ENCODE measurements around the gene CDC42BPG. TPM values are rescaled to one million over a fixed set of nuclear protein-coding genes. Genes with fewer than 3 reads are reported as not detected.

The CDC42BPG gene, protein sequence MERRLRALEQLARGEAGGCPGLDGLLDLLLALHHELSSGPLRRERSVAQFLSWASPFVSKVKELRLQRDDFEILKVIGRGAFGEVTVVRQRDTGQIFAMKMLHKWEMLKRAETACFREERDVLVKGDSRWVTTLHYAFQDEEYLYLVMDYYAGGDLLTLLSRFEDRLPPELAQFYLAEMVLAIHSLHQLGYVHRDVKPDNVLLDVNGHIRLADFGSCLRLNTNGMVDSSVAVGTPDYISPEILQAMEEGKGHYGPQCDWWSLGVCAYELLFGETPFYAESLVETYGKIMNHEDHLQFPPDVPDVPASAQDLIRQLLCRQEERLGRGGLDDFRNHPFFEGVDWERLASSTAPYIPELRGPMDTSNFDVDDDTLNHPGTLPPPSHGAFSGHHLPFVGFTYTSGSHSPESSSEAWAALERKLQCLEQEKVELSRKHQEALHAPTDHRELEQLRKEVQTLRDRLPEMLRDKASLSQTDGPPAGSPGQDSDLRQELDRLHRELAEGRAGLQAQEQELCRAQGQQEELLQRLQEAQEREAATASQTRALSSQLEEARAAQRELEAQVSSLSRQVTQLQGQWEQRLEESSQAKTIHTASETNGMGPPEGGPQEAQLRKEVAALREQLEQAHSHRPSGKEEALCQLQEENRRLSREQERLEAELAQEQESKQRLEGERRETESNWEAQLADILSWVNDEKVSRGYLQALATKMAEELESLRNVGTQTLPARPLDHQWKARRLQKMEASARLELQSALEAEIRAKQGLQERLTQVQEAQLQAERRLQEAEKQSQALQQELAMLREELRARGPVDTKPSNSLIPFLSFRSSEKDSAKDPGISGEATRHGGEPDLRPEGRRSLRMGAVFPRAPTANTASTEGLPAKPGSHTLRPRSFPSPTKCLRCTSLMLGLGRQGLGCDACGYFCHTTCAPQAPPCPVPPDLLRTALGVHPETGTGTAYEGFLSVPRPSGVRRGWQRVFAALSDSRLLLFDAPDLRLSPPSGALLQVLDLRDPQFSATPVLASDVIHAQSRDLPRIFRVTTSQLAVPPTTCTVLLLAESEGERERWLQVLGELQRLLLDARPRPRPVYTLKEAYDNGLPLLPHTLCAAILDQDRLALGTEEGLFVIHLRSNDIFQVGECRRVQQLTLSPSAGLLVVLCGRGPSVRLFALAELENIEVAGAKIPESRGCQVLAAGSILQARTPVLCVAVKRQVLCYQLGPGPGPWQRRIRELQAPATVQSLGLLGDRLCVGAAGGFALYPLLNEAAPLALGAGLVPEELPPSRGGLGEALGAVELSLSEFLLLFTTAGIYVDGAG (N-terminal part only)
- total RNA-seq (10 to 100 TPM in 5 of 6 donors, 1 to 10 TPM in 1; 9.7 to 16.8 (median 12.7) TPM), polyA plus RNA-seq (10 to 100 TPM; 11.6 to 23.8 TPM)

DNA sequence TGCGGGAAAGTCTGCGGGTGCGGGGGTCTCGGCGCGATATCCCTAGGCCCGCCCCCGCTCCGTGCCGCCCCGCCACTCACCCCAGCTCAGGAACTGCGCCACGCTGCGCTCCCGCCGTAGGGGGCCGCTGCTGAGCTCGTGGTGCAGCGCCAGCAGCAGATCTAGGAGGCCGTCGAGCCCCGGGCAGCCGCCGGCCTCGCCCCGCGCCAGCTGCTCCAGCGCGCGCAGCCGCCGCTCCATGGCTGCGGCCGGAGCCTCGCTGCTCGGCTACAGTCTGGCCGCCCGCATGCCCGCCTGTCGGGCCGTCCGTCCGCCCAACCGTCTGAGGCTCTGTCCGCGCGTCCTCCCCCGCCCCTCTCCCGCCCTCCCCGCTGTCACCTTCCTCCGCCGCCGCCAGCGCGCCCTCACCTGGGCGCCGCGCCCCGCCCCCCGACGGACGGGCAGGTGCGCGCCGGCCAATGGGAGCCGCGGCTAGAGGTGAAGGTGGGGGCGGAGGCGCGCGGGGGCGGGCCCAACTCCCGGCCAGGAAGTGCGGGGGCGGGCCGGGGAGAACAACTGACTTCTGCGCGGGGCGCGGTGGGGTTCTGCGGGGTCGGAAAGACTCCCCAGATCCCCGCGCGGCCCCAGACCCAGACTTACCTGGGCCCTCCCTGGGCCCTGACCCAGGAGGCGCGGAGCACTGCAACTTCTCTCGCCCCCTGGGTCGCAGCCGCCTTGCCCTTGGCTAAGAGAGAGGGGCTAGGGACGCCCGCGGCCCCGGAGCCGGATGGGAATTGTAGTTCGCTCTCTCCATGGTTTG, at the start of gene CDC42BPG:
TSS of gene CDC42BPG (minus strand) at position 324 of the 799 bp plus-strand sequence. CDS start at position 240, 84 bp downstream.
- Histone ChIP-seq H3K27ac (peak within 1 kb of the TSS; percentile 64 to 86 (median 78)), H3K9me3 (no peaks in the 10 kb centered on the region), H3K27me3 (no peaks in the 10 kb centered on the region), H3K4me1 (peaks cover 14 to 19% (median 16%) of the 10 kb centered on the region in 3 donors), H3K36me3 (peaks cover 0 to 5% (median 0%) of the 10 kb centered on the region in 3 donors), H3K4me3 (peak within 1 kb of the TSS; percentile 37 to 71 (median 54))
- intact Hi-C loops (cut with DNase I): loop anchor here in 1 of 3 donors (5.0 kb wide), 1 partner anchor 53 kb away; no protein-coding TSS in a partner anchor
- ATAC-seq: peak; percentile 74 to 86 (median 78)
- WGBS, 2 donors: 0 to 1% methylated on average over 80 to 96 of the region's 96 CpGs
- no peak for FAIRE-seq
- peak; percentile 85 to 95 (median 93) for DNase-seq
- TF ChIP-seq, protein P1, sequence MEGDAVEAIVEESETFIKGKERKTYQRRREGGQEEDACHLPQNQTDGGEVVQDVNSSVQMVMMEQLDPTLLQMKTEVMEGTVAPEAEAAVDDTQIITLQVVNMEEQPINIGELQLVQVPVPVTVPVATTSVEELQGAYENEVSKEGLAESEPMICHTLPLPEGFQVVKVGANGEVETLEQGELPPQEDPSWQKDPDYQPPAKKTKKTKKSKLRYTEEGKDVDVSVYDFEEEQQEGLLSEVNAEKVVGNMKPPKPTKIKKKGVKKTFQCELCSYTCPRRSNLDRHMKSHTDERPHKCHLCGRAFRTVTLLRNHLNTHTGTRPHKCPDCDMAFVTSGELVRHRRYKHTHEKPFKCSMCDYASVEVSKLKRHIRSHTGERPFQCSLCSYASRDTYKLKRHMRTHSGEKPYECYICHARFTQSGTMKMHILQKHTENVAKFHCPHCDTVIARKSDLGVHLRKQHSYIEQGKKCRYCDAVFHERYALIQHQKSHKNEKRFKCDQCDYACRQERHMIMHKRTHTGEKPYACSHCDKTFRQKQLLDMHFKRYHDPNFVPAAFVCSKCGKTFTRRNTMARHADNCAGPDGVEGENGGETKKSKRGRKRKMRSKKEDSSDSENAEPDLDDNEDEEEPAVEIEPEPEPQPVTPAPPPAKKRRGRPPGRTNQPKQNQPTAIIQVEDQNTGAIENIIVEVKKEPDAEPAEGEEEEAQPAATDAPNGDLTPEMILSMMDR (IDR thresholded peaks at IDR 0.05): peak; percentile 47 to 59 (median 48)

DNA sequence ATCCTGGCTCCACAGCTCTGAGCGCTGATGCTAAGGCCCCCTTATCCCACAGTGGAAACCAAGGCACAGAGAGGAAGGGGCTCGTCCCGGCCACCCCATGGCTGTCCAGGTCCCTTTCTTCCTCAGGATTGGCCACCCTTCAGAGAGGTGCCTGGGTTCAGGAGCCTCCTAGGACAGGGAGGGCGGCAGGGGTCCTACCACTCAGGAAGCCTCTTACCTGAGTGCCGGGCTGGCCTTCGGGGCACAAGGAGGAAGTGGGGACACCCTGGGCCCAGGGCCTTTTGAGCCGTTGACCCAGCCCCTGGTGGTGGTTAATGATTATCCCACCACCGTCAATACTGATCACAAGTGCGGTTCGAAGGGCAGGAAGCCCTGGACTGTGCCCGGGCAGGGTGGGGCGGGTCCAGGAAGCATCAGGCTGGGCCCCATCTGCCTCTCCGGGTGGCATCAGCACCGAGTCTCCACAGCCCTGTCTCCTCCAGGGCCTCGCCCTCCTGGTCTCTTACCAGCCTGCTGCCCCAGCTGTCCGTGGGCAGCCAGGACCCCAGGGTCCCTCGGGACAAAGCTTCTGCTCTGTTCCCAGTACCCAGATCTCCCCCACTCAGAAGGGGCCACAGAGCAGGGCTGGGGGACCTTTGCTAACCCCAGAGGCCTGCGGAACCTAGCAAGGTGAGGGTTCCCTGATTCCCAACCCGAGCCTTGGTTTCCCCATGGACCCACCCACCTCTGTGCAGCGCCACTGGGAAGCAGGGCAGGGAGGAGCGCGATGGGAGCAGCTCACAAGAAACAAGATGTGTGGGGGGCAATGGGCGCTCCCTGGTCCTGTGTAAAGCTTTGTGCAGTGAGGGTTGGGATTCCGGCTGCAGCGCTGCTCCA, 49.0 kb upstream of the CDC42BPG start:
- peaks cover 3 to 11% (median 7%) of the 10 kb centered on the region in 3 donors for H3K36me3 ChIP-seq
- DNase-seq: peak; percentile 79 to 90 (median 82)
- FAIRE-seq: no peak
- TF ChIP-seq, protein P1 (IDR thresholded peaks at IDR 0.05): no peak
- 26 to 30% methylated on average over 25 of the region's 25 CpGs for WGBS, 2 donors
- ATAC-seq: peak; percentile 81 to 85 (median 84)
- H3K27ac ChIP-seq: peak overlapping the region; percentile 59 to 87 (median 76)
- peak overlapping the region; percentile 30 to 52 (median 41) for H3K4me3 ChIP-seq
- H3K4me1 ChIP-seq: peaks cover 9 to 30% (median 12%) of the 10 kb centered on the region in 3 donors
- no peaks in the 10 kb centered on the region for H3K9me3 ChIP-seq
- H3K27me3 ChIP-seq: no peaks in the 10 kb centered on the region
- intact Hi-C loops (cut with DNase I): loop anchor here in 2 of 3 donors (5.0 to 10.0 kb wide), 3 partner anchors 41 to 109 kb away; no protein-coding TSS in a partner anchor

DNA sequence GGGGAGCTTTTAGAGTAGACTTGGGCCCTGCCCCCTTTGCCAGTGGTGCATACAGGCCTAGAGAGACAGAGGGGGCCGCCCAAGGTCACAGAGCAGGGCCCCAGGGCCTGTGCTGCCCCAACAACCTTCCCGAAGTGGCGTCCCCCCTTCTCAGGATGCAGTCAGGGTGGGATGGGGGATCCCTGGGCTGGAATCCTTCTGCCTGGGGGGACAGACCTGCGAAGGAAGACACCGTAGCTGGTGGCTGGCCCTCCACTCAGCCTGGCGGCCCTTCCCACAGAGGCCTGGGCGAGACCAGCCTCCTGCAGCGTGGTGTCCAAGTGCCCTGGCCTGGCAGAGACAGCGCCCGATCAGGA, 48.4 kb upstream of the CDC42BPG start:
- no peak for FAIRE-seq
- WGBS, 2 donors: 31 to 34% methylated on average over 10 of the region's 10 CpGs
- H3K27me3 ChIP-seq: no peaks in the 10 kb centered on the region
- intact Hi-C loops (cut with DNase I): loop anchor here in 2 of 3 donors (5.0 to 10.0 kb wide), 3 partner anchors 41 to 108 kb away; no protein-coding TSS in a partner anchor
- peaks cover 9 to 30% (median 17%) of the 10 kb centered on the region in 3 donors for H3K4me1 ChIP-seq
- peak overlapping the region; percentile 59 to 87 (median 76) for H3K27ac ChIP-seq
- H3K4me3 ChIP-seq: peak overlapping the region; percentile 30 to 52 (median 41)
- peaks cover 0 to 11% (median 6%) of the 10 kb centered on the region in 3 donors for H3K36me3 ChIP-seq
- H3K9me3 ChIP-seq: no peaks in the 10 kb centered on the region
- TF ChIP-seq, protein P1 (IDR thresholded peaks at IDR 0.05): no peak
- ATAC-seq: peak; percentile 19 to 31 (median 22)
- peak in 2 of 6 donors; percentile 39 to 55 for DNase-seq
